K562 (cell line): ENCODE data around the gene P3H1. TPM values are rescaled to one million over a fixed set of nuclear protein-coding genes. Genes with fewer than 3 reads are reported as not detected.

Source experiments
- ATAC-seq: fragments of 200-7000 bp; cut with Tn5 transposase; 3 replicates; pipeline ENCODE4 v1.9.1; 2020; ENCODE audit warnings: moderate library complexity
- BruUV-seq: library from RNA; stranded (reverse); fragments of 400-500 nt; replicated peaks from 2 replicates; lab custom pipeline; 2021; lab: Mats Ljungman, UMichigan
- CTCF ChIA-PET: fragments of 300-600 bp; formaldehyde crosslinking; extraction: SDS; loops from one replicate; lab custom pipeline; 2021; ENCODE audit warnings: low intra/inter-chr PET ratio; lab: Yijun Ruan, JAX
- POLR2A ChIA-PET: fragments of 300-600, 350-650 bp; sonication (Branson Sonifier 250); formaldehyde crosslinking; extraction: SDS; loops from one replicate; lab custom pipeline; 2021; ENCODE audit warnings: antibody characterized with exemption, inconsistent platforms; lab: Yijun Ruan, JAX
- DNase-seq, 4 experiments: peaks; one replicate each; pipeline versions ENCODE4 v3.0.0 to v3.0.0-alpha.2; 2011 to 2018; ENCODE audit warnings: low spot score in 3 of 4, mixed read lengths in 3 of 4; ENCODE audit errors: extremely low read depth in 1 of 4
- FAIRE-seq: peaks from 2 replicates; lab custom pipeline; 2011; peaks lifted over from hg19 to GRCh38; lab: Jason Lieb, UNC
- H2AFZ ChIP-seq: 2 replicates; pipeline ENCODE4 v1.6.0; 2011; ENCODE audit warnings: low read depth, low read length, control low read depth, inconsistent platforms
- H3K27ac ChIP-seq: fragments of 200-600 bp; 3 replicates; pipeline ENCODE4 v1.8.0; 2011; ENCODE audit warnings: low read depth, mild to moderate bottlenecking, control low read depth, inconsistent platforms, low read length, moderate library complexity, mixed read lengths; ENCODE audit errors: extremely low read depth
- H3K27me3 ChIP-seq, 2 experiments: fragments of 300-600 bp in 1 of 2; 2 replicates in 1 of 2; 3 replicates in 1 of 2; pipeline versions ENCODE4 v1.6.0 to v1.8.0; 2011; ENCODE audit warnings: inconsistent platforms in 2 of 2, low read length in 2 of 2, mild to moderate bottlenecking in 1 of 2, mixed read lengths in 1 of 2, moderate library complexity in 1 of 2; ENCODE audit not compliant: control insufficient read depth in 2 of 2, insufficient read depth in 2 of 2
- H3K36me3 ChIP-seq: fragments of 300-600 bp; 3 replicates; pipeline ENCODE4 v1.8.0; 2011; ENCODE audit warnings: mild to moderate bottlenecking, low read length, inconsistent platforms; ENCODE audit not compliant: control insufficient read depth, insufficient read depth
- H3K4me1 ChIP-seq, 2 experiments: fragments of 200-600 bp in 1 of 2; replicated peaks in 1 of 2; 2 replicates in 1 of 2; 3 replicates in 1 of 2; pipeline versions ENCODE4 v1.5.1 to v1.8.0; 2011; ENCODE audit warnings: inconsistent platforms in 2 of 2, low read length in 2 of 2, mild to moderate bottlenecking in 1 of 2, mixed read lengths in 1 of 2, moderate library complexity in 1 of 2; ENCODE audit not compliant: control insufficient read depth in 2 of 2, insufficient read depth in 2 of 2
- H3K4me2 ChIP-seq: 2 replicates; pipeline ENCODE4 v1.6.1; 2011; ENCODE audit warnings: low read length, control low read depth, inconsistent platforms, mixed read lengths; ENCODE audit not compliant: insufficient read depth
- H3K4me3 ChIP-seq: fragments of 200-600 bp; sonication (generic), shearing (Covaris generic); 2 replicates; pipeline ENCODE4 v1.5.1; 2016; ENCODE audit warnings: control low read depth, inconsistent platforms
- H3K79me2 ChIP-seq: fragments of 200-600 bp; 3 replicates; pipeline ENCODE4 v1.8.0; 2011; ENCODE audit warnings: low read length, inconsistent platforms; ENCODE audit not compliant: control insufficient read depth, insufficient read depth
- H3K9ac ChIP-seq, 2 experiments: 2 replicates each; pipeline versions ENCODE4 v1.6.0 to v1.6.1; 2011; ENCODE audit warnings: low read depth in 2 of 2, low read length in 2 of 2, control low read depth in 1 of 2, inconsistent platforms in 1 of 2, mild to moderate bottlenecking in 1 of 2, mixed read lengths in 1 of 2; ENCODE audit not compliant: insufficient read depth in 1 of 2
- H3K9me1 ChIP-seq: one replicate; pipeline ENCODE4 v1.6.0; 2011; ENCODE audit warnings: inconsistent platforms, mild to moderate bottlenecking, low read length, moderate library complexity; ENCODE audit not compliant: control insufficient read depth, insufficient read depth
- H3K9me3 ChIP-seq: replicated peaks from 2 replicates; pipeline ENCODE4 v1.5.1; 2011; ENCODE audit warnings: low read depth, low read length, inconsistent platforms; ENCODE audit not compliant: control insufficient read depth, insufficient read depth
- H4K20me1 ChIP-seq: replicated peaks from 2 replicates; pipeline ENCODE4 v1.6.1; 2011; ENCODE audit warnings: low read length, inconsistent platforms, mixed read lengths; ENCODE audit not compliant: control insufficient read depth, insufficient read depth
- CHD4 ChIP-seq: fragments of 200-600 bp; sonication (generic); IDR thresholded peaks from 3 replicates; pipeline ENCODE4 v1.6.1; 2012; ENCODE audit warnings: low read depth, mild to moderate bottlenecking, mixed read lengths, low read length, inconsistent platforms; ENCODE audit not compliant: insufficient read depth, insufficient replicate concordance, poor library complexity, severe bottlenecking
- DPF2 ChIP-seq: fragments of 450-650 bp; IDR thresholded peaks from 2 replicates; pipeline ENCODE4 v1.6.1; 2016
- EHMT2 ChIP-seq: fragments of 450-650 bp; IDR thresholded peaks from 2 replicates; pipeline ENCODE4 v1.6.1; 2018; ENCODE audit warnings: antibody characterized with exemption
- JUND ChIP-seq, 2 experiments: IDR thresholded peaks; 2 replicates in 1 of 2; 3 replicates in 1 of 2; pipeline ENCODE4 v1.6.1; 2011; ENCODE audit warnings: borderline replicate concordance in 2 of 2, low read depth in 2 of 2, low read length in 2 of 2, improper control_type of control experiment in 1 of 2, missing biosample characterization in 1 of 2, missing genetic modification characterization in 1 of 2, missing genetic modification reagents in 1 of 2
- KLF16 ChIP-seq: IDR thresholded peaks from 2 replicates; pipeline ENCODE4 v1.6.1; 2016; ENCODE audit warnings: antibody characterized with exemption
- MTA3 ChIP-seq: fragments of 450-650 bp; formaldehyde crosslinking; IDR thresholded peaks from 2 replicates; pipeline ENCODE4 v1.6.1; 2017; ENCODE audit warnings: mild to moderate bottlenecking, borderline replicate concordance
- POLR2H ChIP-seq: IDR thresholded peaks from 2 replicates; pipeline ENCODE4 v1.6.1; 2016; ENCODE audit warnings: missing genetic modification characterization, low read depth, mild to moderate bottlenecking, control low read depth, missing compliant biosample characterization, moderate library complexity
- TGIF2 ChIP-seq: sonication (generic); formaldehyde crosslinking; IDR thresholded peaks from 2 replicates; pipeline ENCODE4 v1.8.1; 2022; ENCODE audit warnings: mild to moderate bottlenecking, missing genetic modification reagents, moderate library complexity
- ZNF232 ChIP-seq: sonication (generic); formaldehyde crosslinking; IDR thresholded peaks from 2 replicates; pipeline ENCODE4 v1.8.0; 2022; ENCODE audit warnings: mild to moderate bottlenecking, missing genetic modification reagents
- WGBS: fragments of 100-300 bp; shearing (Covaris generic); methylation state at CpG from one replicate; pipeline ENCODE4 v1.1.6; 2016; ENCODE audit warnings: low coverage, mixed read lengths; ENCODE audit not compliant: insufficient coverage; ENCODE audit errors: missing lambda C conversion rate; 5-methylcytosine and 5-hydroxymethylcytosine counted together
- in situ Hi-C: fragments of 300-500 bp; cut with MboI; formaldehyde crosslinking; loops from 4 replicates; pipeline ENCODE4 v1.15.0; 2018; ENCODE audit warnings: inconsistent platforms, mixed read lengths
- intact Hi-C: fragments of 100-400 bp; cut with micrococcal nuclease; formaldehyde crosslinking; loops from 2 replicates; pipeline ENCODE4 v1.14.2; 2022
- polyA plus RNA-seq, 8 experiments: library from polyadenylated mRNA; depleted of rRNA in 4 of 8; stranded (reverse) in 5 of 8; unstranded in 3 of 8; fragments of >200 nt; fragmentation: Nextera tagmentation in 2 of 8; fragmentation: Illumina TruSeq in 1 of 8; extraction: Ambion mirVana in 2 of 8; extraction: Trizol in 1 of 8; gene quantifications; 2 replicates each; pipeline versions ENCODE4 v1.2.1 to v1.2.3, GENCODE V29; 2011 to 2014; ENCODE audit warnings: inconsistent platforms in 1 of 8, missing spikeins in 1 of 8
- total RNA-seq, 7 experiments: library from RNA; depleted of rRNA in 6 of 7; stranded (reverse); fragments of >200 nt in 6 of 7; fragmentation: Illumina TruSeq in 2 of 7; extraction: Trizol in 2 of 7; gene quantifications; 2 replicates each; pipeline versions ENCODE4 v1.2.1 to v1.2.3, GENCODE V29; 2011 to 2021; ENCODE audit warnings: low replicate concordance in 1 of 7
- TF ChIP-seq, protein P1 (sequence below): fragments of 250-450 bp; sonication (Bioruptor Pico); IDR thresholded peaks from 2 replicates; pipeline ENCODE4 v1.8.0; 2022; ENCODE audit warnings: inconsistent platforms, mild to moderate bottlenecking, moderate library complexity, borderline replicate concordance
- TF ChIP-seq, protein P2 (sequence below): sonication (generic); formaldehyde crosslinking; IDR thresholded peaks from 2 replicates; pipeline ENCODE4 v1.8.1; 2023; ENCODE audit warnings: mild to moderate bottlenecking, missing genetic modification reagents
- TF ChIP-seq, protein P3 (sequence below): fragments of 450-650 bp; IDR thresholded peaks from 2 replicates; pipeline ENCODE4 v1.6.1; 2016; ENCODE audit warnings: borderline replicate concordance

The P3H1 gene
- total and polyA plus RNA-seq, 9 of the 15 experiments (the other 6 are each of a cell fraction or from before 2014, with no cell fraction given), result 1.7 to 81.7 (median 45.7) TPM

DNA sequence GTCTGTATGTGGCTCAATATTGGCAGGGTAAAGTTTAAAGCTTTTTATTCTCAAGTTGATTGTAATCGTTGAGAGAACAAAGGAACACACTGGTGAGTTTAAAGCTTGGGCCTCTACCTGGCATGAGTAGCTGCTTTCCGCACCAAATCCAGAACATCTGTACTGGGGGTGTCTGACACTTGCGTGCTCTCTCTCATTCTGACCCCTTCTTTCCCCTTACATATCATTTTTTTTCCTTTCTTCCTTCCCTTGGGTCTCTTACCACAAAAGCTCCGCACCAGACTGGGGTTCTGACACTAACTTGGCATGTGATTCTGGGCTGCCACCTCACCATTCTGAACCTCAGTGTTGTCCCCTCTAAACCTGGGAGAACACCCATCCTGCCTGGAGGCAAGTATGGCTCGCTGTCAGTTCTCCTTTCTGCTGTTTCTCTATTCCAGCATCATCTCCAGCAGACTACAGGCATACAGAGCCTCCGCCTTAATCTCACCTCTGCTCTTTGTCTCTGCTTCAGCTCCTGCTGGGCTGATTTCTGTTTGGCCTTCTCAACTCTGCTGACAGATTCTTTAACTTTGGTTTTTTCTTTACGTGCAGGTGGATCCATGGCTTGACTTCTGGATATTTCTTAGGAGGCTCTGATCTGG lies 49.2 kb upstream of the P3H1 start:
- no peaks in the 10 kb centered on the region for H3K27me3 ChIP-seq
- peak overlapping the region; percentile 86 for H2AFZ ChIP-seq
- POLR2A ChIA-PET, result interaction anchor here (0.8 to 3.4 kb wide), 6 partner anchors 9 to 120 kb away, joined by 3 to 22 read pairs (median 4); no protein-coding TSS in a partner anchor
- H3K9ac ChIP-seq, result peak overlapping the region; percentile 60 to 92; a peak in 3 of 4 replicates
- H4K20me1 ChIP-seq, result no peaks in the 10 kb centered on the region
- WGBS, result 31% methylated on average over 7 of the region's 7 CpGs
- intact Hi-C loops, result loop anchor here (1.0 kb wide), 1 partner anchor 108 kb away; no protein-coding TSS in a partner anchor
- ATAC-seq (peak; percentile 26), DNase-seq (peak in 1 of 4 experiments; percentile 54), FAIRE-seq (peak; percentile 48)
- CTCF ChIA-PET, result no interaction called here
- peaks cover 13% of the 10 kb centered on the region; the same call in 2 of the 3 replicates for H3K36me3 ChIP-seq
- H3K4me1 ChIP-seq, result peaks cover 16 to 33% of the 10 kb centered on the region in 2 experiments
- in situ Hi-C loops, result no loop called here
- TSS peak; percentile 66 for BruUV-seq
- peak overlapping the region; percentile 89 for H3K4me2 ChIP-seq
- peak overlapping the region; percentile 65 for H3K27ac ChIP-seq
- peaks cover 37% of the 10 kb centered on the region for H3K79me2 ChIP-seq
- no peaks in the 10 kb centered on the region for H3K9me1 ChIP-seq
- H3K4me3 ChIP-seq, result peak overlapping the region; percentile 79
- H3K9me3 ChIP-seq, result no peaks in the 10 kb centered on the region
- TF ChIP-seq KLF16, result no peak
- TF ChIP-seq CHD4, result no peak
- no peak for TF ChIP-seq ZNF232
- 0 out of 2 replicates have a peak, but pooled peaks have one; percentile 5 for TF ChIP-seq MTA3
- no peak for TF ChIP-seq JUND (IDR thresholded peaks at IDR 0.05; ENCODE audit: borderline replicate concordance, low read depth, low read length)
- TF ChIP-seq JUND (tag; IDR thresholded peaks at IDR 0.05; ENCODE audit: borderline replicate concordance, low read depth, low read length), result no peak
- no peak for TF ChIP-seq TGIF2
- TF ChIP-seq, protein P1, sequence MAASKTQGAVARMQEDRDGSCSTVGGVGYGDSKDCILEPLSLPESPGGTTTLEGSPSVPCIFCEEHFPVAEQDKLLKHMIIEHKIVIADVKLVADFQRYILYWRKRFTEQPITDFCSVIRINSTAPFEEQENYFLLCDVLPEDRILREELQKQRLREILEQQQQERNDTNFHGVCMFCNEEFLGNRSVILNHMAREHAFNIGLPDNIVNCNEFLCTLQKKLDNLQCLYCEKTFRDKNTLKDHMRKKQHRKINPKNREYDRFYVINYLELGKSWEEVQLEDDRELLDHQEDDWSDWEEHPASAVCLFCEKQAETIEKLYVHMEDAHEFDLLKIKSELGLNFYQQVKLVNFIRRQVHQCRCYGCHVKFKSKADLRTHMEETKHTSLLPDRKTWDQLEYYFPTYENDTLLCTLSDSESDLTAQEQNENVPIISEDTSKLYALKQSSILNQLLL (CRISPR knock-in tag), result no peak
- TF ChIP-seq, protein P2, sequence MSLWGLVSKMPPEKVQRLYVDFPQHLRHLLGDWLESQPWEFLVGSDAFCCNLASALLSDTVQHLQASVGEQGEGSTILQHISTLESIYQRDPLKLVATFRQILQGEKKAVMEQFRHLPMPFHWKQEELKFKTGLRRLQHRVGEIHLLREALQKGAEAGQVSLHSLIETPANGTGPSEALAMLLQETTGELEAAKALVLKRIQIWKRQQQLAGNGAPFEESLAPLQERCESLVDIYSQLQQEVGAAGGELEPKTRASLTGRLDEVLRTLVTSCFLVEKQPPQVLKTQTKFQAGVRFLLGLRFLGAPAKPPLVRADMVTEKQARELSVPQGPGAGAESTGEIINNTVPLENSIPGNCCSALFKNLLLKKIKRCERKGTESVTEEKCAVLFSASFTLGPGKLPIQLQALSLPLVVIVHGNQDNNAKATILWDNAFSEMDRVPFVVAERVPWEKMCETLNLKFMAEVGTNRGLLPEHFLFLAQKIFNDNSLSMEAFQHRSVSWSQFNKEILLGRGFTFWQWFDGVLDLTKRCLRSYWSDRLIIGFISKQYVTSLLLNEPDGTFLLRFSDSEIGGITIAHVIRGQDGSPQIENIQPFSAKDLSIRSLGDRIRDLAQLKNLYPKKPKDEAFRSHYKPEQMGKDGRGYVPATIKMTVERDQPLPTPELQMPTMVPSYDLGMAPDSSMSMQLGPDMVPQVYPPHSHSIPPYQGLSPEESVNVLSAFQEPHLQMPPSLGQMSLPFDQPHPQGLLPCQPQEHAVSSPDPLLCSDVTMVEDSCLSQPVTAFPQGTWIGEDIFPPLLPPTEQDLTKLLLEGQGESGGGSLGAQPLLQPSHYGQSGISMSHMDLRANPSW (CRISPR knock-in tag), result no peak
- no peak for TF ChIP-seq EHMT2
- no peak for TF ChIP-seq DPF2
- no peak for TF ChIP-seq POLR2H (tag)
- TF ChIP-seq, protein P3, sequence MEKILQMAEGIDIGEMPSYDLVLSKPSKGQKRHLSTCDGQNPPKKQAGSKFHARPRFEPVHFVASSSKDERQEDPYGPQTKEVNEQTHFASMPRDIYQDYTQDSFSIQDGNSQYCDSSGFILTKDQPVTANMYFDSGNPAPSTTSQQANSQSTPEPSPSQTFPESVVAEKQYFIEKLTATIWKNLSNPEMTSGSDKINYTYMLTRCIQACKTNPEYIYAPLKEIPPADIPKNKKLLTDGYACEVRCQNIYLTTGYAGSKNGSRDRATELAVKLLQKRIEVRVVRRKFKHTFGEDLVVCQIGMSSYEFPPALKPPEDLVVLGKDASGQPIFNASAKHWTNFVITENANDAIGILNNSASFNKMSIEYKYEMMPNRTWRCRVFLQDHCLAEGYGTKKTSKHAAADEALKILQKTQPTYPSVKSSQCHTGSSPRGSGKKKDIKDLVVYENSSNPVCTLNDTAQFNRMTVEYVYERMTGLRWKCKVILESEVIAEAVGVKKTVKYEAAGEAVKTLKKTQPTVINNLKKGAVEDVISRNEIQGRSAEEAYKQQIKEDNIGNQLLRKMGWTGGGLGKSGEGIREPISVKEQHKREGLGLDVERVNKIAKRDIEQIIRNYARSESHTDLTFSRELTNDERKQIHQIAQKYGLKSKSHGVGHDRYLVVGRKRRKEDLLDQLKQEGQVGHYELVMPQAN, result 0 out of 2 replicates have a peak, but pooled peaks have one; percentile 13
